ENCODE data around the gene CATSPER4.

DNA sequence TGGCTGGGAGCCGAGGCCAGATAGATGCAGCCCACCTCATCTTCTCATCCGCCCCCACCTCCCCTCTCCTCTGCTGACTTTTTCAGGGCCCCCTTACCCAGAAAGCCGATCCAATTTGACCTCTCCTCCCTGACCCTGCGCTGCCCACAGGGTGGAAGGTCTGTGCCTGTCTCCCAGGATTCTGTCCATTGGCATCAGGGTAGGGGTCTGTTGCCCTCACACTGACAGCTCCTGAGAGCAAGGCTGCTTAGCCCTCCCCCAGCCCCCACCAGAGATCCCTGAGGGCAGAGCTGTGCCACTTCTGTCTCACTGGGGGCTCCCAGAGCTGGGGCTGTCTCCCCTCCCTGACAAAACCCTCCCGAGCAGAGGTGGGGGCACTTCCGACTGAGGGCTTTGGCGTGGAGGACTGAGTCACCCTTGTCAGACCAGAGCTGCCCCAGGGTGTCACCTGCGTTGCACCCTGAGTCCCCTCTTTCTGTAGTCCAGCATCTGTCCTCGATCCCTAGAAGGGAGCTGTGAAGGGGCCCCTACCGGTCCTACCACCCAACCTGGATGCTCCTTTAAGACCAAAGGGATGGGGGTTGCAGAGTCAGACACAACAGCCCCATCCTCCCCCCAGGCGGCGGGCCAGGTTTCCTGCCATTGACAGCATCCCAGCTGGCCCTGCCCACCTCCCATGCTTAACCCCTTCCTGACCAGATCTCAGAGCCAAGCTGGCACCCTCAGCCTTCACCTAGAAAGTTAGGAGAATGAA, 33.9 kb upstream of the CATSPER4 start:
- no peak for TF ChIP-seq CTCF (IDR thresholded peaks at IDR 0.05)
- no peak for TF ChIP-seq POLR2A (IDR thresholded peaks at IDR 0.05)

Data from heart left ventricle (tissue), 13 donors.